Naive thymus-derived CD8-positive, alpha-beta T cell (primary cell): Measurements from ENCODE around the gene TRAFD1. TPM values are rescaled to one million over a fixed set of nuclear protein-coding genes. Genes with fewer than 3 reads are reported as not detected.
A peak's percentile ranks its signal among the peaks of the same experiment; 100 is the strongest.
"Not testable (repeated sequence)": the region's sequence is repeated elsewhere in the genome, so short reads cannot be mapped to it uniquely, and the experiment has no call there.

Source experiments
- ATAC-seq, 2 donors: fragments of 150-1000 bp; cut with Tn5 transposase in 1 of 2; sonication (Bioruptor Pico), chemical (Tn5 transposase) in 1 of 2; 1 replicate in 1 of 2; 2 replicates in 1 of 2; pipeline ENCODE4 v1.10.0; 2021; ENCODE audit warnings: mild to moderate bottlenecking in 2 of 2, moderate library complexity in 2 of 2
- POLR2A ChIA-PET: fragments of 350-600 bp; sonication (Branson Sonifier 250); formaldehyde crosslinking; loops from one replicate; lab custom pipeline; 2021; ENCODE audit warnings: antibody characterized with exemption; lab: Charles Lee
- DNase-seq, 10 donors: peaks; one replicate each; pipeline versions ENCODE4 v3.0.0 to v3.0.0-alpha.2; 2020 to 2022
- H3K27ac Mint-ChIP-seq, 10 donors: one replicate each; pipeline ENCODE4 v1.8.0; 2020 to 2022; ENCODE audit warnings: mild to moderate bottlenecking in 10 of 10, mixed read lengths in 10 of 10, moderate library complexity in 4 of 10, inconsistent platforms in 1 of 10
- H3K27me3 Mint-ChIP-seq, 5 donors: one replicate each; pipeline ENCODE4 v1.8.0; 2021 to 2022; ENCODE audit warnings: mixed read lengths in 5 of 5
- H3K36me3 Mint-ChIP-seq, 3 donors: one replicate each; pipeline ENCODE4 v1.8.0; 2020 to 2022; ENCODE audit warnings: mixed read lengths in 3 of 3, mild to moderate bottlenecking in 2 of 3, inconsistent platforms in 1 of 3
- H3K4me1 Mint-ChIP-seq, 4 donors: one replicate each; pipeline ENCODE4 v1.8.0; 2021 to 2022; ENCODE audit warnings: mixed read lengths in 4 of 4
- H3K4me3 Mint-ChIP-seq, 10 donors: one replicate each; pipeline ENCODE4 v1.8.0; 2020 to 2022; ENCODE audit warnings: mild to moderate bottlenecking in 10 of 10, mixed read lengths in 10 of 10, moderate library complexity in 6 of 10, inconsistent platforms in 1 of 10
- H3K9me3 Mint-ChIP-seq, 9 donors: one replicate each; pipeline ENCODE4 v1.8.0; 2020 to 2022; ENCODE audit warnings: mixed read lengths in 9 of 9, mild to moderate bottlenecking in 3 of 9, inconsistent platforms in 1 of 9, moderate library complexity in 1 of 9
- polyA plus RNA-seq, 3 donors: library from polyadenylated mRNA; unstranded; fragments of 300-500 nt; fragmentation: Illumina TruSeq; gene quantifications; one replicate each; pipeline ENCODE4 v1.2.3, GENCODE V29; 2021
- total RNA-seq, 8 experiments: library from RNA in 2 of 8; stranded (reverse) in 2 of 8; gene quantifications; one replicate each; pipeline ENCODE4 v1.2.3 and lab custom pipeline; 2021 to 2026

The TRAFD1 gene
- total and polyA plus RNA-seq, 5 experiments from 2014 or later = 32.5 to 57.6 (median 38.4) TPM

- ATAC-seq = no peak
- H3K4me3 Mint-ChIP-seq = no peak overlapping the region
- POLR2A ChIA-PET = interaction anchor here (1.0 to 3.4 kb wide), 2 partner anchors 11 to 22 kb away, joined by 3 to 8 read pairs; no protein-coding TSS in a partner anchor
- DNase-seq = no peak
- H3K4me1 Mint-ChIP-seq = peaks cover 3 to 13% (median 7%) of the 10 kb centered on the region in 4 donors
- H3K27ac Mint-ChIP-seq = peak overlapping the region in 2 of 10 donors; percentile 44 to 77
- H3K9me3 Mint-ChIP-seq = peaks cover 0 to 5% (median 0%) of the 10 kb centered on the region in 9 donors
- no peaks in the 10 kb centered on the region for H3K27me3 Mint-ChIP-seq
- H3K36me3 Mint-ChIP-seq = peaks cover 6 to 92% (median 44%) of the 10 kb centered on the region in 3 donors
Observed at GRCh38 chr12:112148031-112148513, 22.7 kb downstream of the TRAFD1 start.

GRCh38 chr12:112149596-112149995, 24.2 kb downstream of the TRAFD1 start:
- DNase-seq = no peak
- H3K36me3 Mint-ChIP-seq = peaks cover 14 to 91% (median 50%) of the 10 kb centered on the region in 3 donors
- H3K4me3 Mint-ChIP-seq = no peak overlapping the region
- POLR2A ChIA-PET = interaction anchor here (3.4 kb wide), 1 partner anchor 10 kb away, joined by 8 read pairs; no protein-coding TSS in a partner anchor
- peak overlapping the region in 4 of 10 donors; percentile 35 to 61 (median 47) for H3K27ac Mint-ChIP-seq
- H3K27me3 Mint-ChIP-seq = no peaks in the 10 kb centered on the region
- ATAC-seq = no peak
- peaks cover 0 to 15% (median 6%) of the 10 kb centered on the region in 9 donors for H3K9me3 Mint-ChIP-seq
- peaks cover 3 to 13% (median 7%) of the 10 kb centered on the region in 4 donors for H3K4me1 Mint-ChIP-seq

DNA sequence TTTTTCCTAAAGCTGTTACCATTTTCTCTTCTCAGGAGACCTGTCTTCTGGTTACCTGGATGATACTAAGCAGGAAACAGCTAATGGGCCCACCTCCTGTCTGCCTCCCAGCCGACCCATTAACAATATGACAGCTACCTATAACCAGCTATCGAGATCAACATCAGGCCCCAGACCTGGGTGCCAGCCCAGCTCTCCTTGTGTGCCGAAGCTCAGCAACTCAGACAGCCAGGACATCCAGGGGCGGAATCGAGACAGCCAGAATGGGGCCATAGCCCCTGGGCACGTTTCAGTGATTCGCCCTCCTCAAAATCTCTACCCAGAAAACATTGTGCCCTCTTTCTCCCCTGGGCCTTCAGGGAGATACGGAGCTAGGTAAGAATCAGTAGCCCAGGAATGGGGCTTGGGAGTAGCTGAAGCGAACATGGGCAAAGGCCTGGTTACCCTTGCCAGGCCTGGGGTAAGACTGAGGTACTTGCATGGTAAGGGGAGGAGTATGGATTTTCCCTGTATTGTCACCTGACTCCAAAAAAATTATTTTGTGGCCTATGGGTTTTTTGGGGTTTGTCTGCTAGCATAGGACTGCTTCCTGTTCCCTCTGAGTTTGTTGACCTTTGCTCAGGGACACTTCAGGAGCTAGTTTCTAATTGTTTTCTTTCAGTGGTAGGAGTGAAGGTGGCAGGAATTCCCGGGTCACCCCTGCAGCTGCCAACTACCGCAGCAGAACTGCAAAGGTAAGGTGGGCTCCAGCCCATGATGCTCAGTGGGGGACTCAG, 26.6 kb downstream of the TRAFD1 start:
- no peak for ATAC-seq
- H3K27ac Mint-ChIP-seq = peak overlapping the region; percentile 27 to 80 (median 74)
- H3K9me3 Mint-ChIP-seq = peaks cover 7 to 37% (median 18%) of the 10 kb centered on the region in 9 donors
- H3K36me3 Mint-ChIP-seq = peaks cover 30 to 91% (median 63%) of the 10 kb centered on the region in 3 donors
- no peak for DNase-seq
- POLR2A ChIA-PET = interaction anchor here (0.7 to 1.9 kb wide), 2 partner anchors 21 to 43 kb away, joined by 3 to 5 read pairs; partner anchors contain the start of gene NAA25
- H3K27me3 Mint-ChIP-seq = no peaks in the 10 kb centered on the region
- no peak overlapping the region for H3K4me3 Mint-ChIP-seq
- peaks cover 0 to 3% (median under 1%) of the 10 kb centered on the region in 4 donors for H3K4me1 Mint-ChIP-seq

- Mint-ChIP-seq H3K9me3 (peaks cover 11 to 50% (median 32%) of the 10 kb centered on the region in 9 donors), H3K27ac (peak overlapping the region in 8 of 10 donors; percentile 19 to 85 (median 54)), H3K36me3 (peaks cover 43 to 95% (median 77%) of the 10 kb centered on the region in 3 donors), H3K27me3 (no peaks in the 10 kb centered on the region), H3K4me1 (peaks cover 5 to 16% (median 13%) of the 10 kb centered on the region in 4 donors), H3K4me3 (peak overlapping the region in 1 of 10 donors; percentile 29)
- no peak for DNase-seq
- POLR2A ChIA-PET = interaction anchor here (0.8 to 2.1 kb wide), 4 partner anchors 10 to 45 kb away, joined by 3 to 6 read pairs (median 4); partner anchors contain the start of genes NAA25 and TRAFD1
- no peak for ATAC-seq
Observed at GRCh38 chr12:112153181-112153892, 28.0 kb downstream of the TRAFD1 start.

- peaks cover 11 to 56% (median 32%) of the 10 kb centered on the region in 9 donors for H3K9me3 Mint-ChIP-seq
- no peak overlapping the region for H3K4me3 Mint-ChIP-seq
- ATAC-seq (no peak), DNase-seq (no peak)
- H3K27me3 Mint-ChIP-seq = no peaks in the 10 kb centered on the region
- peaks cover 44 to 95% (median 80%) of the 10 kb centered on the region in 3 donors for H3K36me3 Mint-ChIP-seq
- peaks cover 9 to 22% (median 18%) of the 10 kb centered on the region in 4 donors for H3K4me1 Mint-ChIP-seq
- peak overlapping the region in 6 of 10 donors; percentile 8 to 75 (median 29) for H3K27ac Mint-ChIP-seq
- POLR2A ChIA-PET = interaction anchor here (0.8 to 2.1 kb wide), 3 partner anchors 9 to 46 kb away, joined by 3 to 6 read pairs (median 4); partner anchors contain the start of genes NAA25 and TRAFD1
Observed at GRCh38 chr12:112153893-112154219, 28.5 kb downstream of the TRAFD1 start.

GRCh38 chr12:112158461-112159145, 33.2 kb downstream of the TRAFD1 start:
- peak; percentile 85 to 86 for ATAC-seq
- H3K4me1 Mint-ChIP-seq = peaks cover 14 to 34% (median 30%) of the 10 kb centered on the region in 4 donors

DNA sequence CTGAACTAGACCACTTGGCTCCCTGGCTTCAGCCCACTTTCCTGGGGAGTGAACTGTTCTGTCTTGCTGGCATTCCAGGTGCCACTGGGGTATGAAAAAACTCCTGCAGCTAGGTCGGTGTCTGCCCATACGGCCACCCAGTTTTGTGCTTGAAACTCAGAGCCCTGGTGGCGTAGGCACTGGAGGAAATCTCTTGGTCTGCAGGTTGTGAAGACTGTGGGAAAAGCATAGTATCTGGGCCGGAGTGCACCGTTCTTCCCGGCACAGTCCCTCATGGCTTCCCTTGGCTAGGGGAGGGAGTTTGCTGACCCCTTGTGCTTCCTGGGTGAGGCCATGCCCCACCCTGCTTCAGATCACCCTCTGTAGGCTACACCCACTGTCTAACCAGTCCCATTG, 33.8 kb downstream of the TRAFD1 start:
- Mint-ChIP-seq H3K4me1 (peaks cover 14 to 34% (median 30%) of the 10 kb centered on the region in 4 donors), H3K4me3 (peak overlapping the region in 7 of 10 donors; percentile 16 to 85 (median 55)), H3K27ac (peak overlapping the region; percentile 84 to 93 (median 90)), H3K9me3 (peaks cover 11 to 67% (median 32%) of the 10 kb centered on the region in 9 donors), H3K36me3 (peaks cover 32 to 85% (median 82%) of the 10 kb centered on the region in 3 donors), H3K27me3 (no peaks in the 10 kb centered on the region)
- ATAC-seq (no peak), DNase-seq (no peak)
- POLR2A ChIA-PET = interaction anchor here (1.1 to 2.8 kb wide), 9 partner anchors 8 to 146 kb away, joined by 3 to 17 read pairs (median 5); partner anchors contain the start of genes ERP29, NAA25, TMEM116 and TRAFD1

More at GRCh38 chr12:112158461-112159145, 33.2 kb downstream of the TRAFD1 start:
- H3K4me3 Mint-ChIP-seq = peak overlapping the region; percentile 16 to 85 (median 51)
- peaks cover 38 to 90% (median 86%) of the 10 kb centered on the region in 3 donors for H3K36me3 Mint-ChIP-seq
- DNase-seq = peak in 9 of 10 donors; percentile 15 to 73 (median 45)
- POLR2A ChIA-PET = interaction anchor here (1.1 to 2.8 kb wide), 9 partner anchors 9 to 146 kb away, joined by 3 to 17 read pairs (median 5); partner anchors contain the start of genes ERP29, NAA25, TMEM116 and TRAFD1
- H3K9me3 Mint-ChIP-seq = peaks cover 11 to 72% (median 32%) of the 10 kb centered on the region in 9 donors
- H3K27me3 Mint-ChIP-seq = not testable (repeated sequence)
- H3K27ac Mint-ChIP-seq = peak overlapping the region; percentile 84 to 93 (median 90)

- ATAC-seq = no peak
- H3K27me3 Mint-ChIP-seq = no peaks in the 10 kb centered on the region
- H3K4me1 Mint-ChIP-seq = peaks cover 14 to 34% (median 30%) of the 10 kb centered on the region in 4 donors
- H3K4me3 Mint-ChIP-seq = peak overlapping the region in 1 of 10 donors; percentile 29
- POLR2A ChIA-PET = interaction anchor here (0.7 to 2.8 kb wide), 2 partner anchors 35 to 1022 kb away, joined by 3 to 17 read pairs; partner anchors contain the start of gene TRAFD1
- H3K27ac Mint-ChIP-seq = peak overlapping the region in 8 of 10 donors; percentile 8 to 83 (median 58)
- peaks cover 10 to 54% (median 31%) of the 10 kb centered on the region in 9 donors for H3K9me3 Mint-ChIP-seq
- no peak for DNase-seq
- peaks cover 25 to 70% (median 70%) of the 10 kb centered on the region in 3 donors for H3K36me3 Mint-ChIP-seq
Observed at GRCh38 chr12:112160611-112161010, 35.3 kb downstream of the TRAFD1 start.

DNA sequence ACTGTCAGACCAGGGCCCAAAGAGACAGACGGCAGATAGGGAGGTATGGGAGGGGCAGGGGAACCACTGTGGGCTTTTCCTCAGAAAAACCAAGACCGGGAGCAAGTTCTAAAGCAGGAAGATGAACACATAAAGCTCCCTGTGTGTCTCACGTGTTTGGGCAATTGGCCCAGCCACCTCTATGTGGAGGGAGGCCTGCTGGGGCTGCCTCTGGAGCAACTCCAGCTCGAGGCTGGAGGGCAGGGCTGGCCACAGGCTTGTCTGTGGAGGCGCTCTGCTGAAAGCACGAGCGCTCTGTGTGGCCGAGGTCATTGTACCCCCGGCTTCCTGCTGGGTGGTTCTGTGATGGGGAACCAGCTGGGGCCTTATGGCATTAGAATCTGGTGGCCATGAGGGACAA, 36.4 kb downstream of the TRAFD1 start:
- Mint-ChIP-seq H3K36me3 (peaks cover 16 to 61% (median 59%) of the 10 kb centered on the region in 3 donors), H3K4me3 (no peak overlapping the region), H3K27ac (peak overlapping the region in 6 of 10 donors; percentile 5 to 83 (median 22)), H3K27me3 (no peaks in the 10 kb centered on the region), H3K9me3 (peaks cover 0 to 43% (median 20%) of the 10 kb centered on the region in 9 donors), H3K4me1 (peaks cover 14 to 34% (median 30%) of the 10 kb centered on the region in 4 donors)
- ATAC-seq = no peak
- DNase-seq = no peak
- POLR2A ChIA-PET = interaction anchor here (0.9 kb wide), 1 partner anchor 11 kb away, joined by 3 read pairs; no protein-coding TSS in a partner anchor

DNA sequence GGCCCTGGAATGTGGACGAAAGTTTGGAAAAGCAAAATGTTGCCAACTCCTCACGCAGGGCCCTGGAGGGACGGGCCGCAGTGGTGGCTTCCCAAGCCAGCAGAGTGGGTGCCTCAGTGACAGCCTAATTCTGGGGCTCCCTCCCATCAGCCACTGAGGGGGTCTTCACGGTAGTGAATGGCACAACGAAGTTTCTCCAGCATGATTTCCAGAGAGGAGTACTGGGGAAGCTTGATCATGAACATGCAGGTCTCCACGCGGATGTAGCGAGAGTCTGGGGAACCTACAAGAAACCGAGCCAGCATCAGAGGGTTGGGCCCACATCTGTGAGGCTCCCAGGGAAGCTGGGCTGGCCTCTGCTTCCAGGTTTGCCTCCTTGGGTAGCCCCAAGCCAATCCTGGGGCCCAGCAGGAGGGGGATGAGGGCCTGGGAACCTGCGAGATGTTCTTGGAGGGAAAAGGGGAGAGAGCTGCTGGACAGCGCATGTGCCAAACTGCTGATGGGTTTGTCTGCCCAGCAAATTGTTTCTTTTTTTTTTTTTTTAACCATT, 37.0 kb downstream of the TRAFD1 start:
- peaks cover 14 to 30% (median 26%) of the 10 kb centered on the region in 4 donors for H3K4me1 Mint-ChIP-seq
- POLR2A ChIA-PET = interaction anchor here (0.9 to 1.7 kb wide), 2 partner anchors 9 to 10 kb away, joined by 3 to 6 read pairs; no protein-coding TSS in a partner anchor
- peaks cover 0 to 37% (median 14%) of the 10 kb centered on the region in 9 donors for H3K9me3 Mint-ChIP-seq
- no peaks in the 10 kb centered on the region for H3K27me3 Mint-ChIP-seq
- H3K36me3 Mint-ChIP-seq = peaks cover 11 to 55% (median 53%) of the 10 kb centered on the region in 3 donors
- no peak overlapping the region for H3K4me3 Mint-ChIP-seq
- ATAC-seq (no peak), DNase-seq (no peak)
- peak overlapping the region in 3 of 10 donors; percentile 21 to 51 (median 31) for H3K27ac Mint-ChIP-seq
